ENCODE measurements around the gene SPATA46.

The SPATA46 gene

GRCh38 chr1:162373541-162374260, 3.0 kb downstream of the SPATA46 start:
- DNase-seq = no peak

- no peak for DNase-seq
Measured at GRCh38 chr1:162373072-162373427, 3.6 kb downstream of the SPATA46 start.

DNA sequence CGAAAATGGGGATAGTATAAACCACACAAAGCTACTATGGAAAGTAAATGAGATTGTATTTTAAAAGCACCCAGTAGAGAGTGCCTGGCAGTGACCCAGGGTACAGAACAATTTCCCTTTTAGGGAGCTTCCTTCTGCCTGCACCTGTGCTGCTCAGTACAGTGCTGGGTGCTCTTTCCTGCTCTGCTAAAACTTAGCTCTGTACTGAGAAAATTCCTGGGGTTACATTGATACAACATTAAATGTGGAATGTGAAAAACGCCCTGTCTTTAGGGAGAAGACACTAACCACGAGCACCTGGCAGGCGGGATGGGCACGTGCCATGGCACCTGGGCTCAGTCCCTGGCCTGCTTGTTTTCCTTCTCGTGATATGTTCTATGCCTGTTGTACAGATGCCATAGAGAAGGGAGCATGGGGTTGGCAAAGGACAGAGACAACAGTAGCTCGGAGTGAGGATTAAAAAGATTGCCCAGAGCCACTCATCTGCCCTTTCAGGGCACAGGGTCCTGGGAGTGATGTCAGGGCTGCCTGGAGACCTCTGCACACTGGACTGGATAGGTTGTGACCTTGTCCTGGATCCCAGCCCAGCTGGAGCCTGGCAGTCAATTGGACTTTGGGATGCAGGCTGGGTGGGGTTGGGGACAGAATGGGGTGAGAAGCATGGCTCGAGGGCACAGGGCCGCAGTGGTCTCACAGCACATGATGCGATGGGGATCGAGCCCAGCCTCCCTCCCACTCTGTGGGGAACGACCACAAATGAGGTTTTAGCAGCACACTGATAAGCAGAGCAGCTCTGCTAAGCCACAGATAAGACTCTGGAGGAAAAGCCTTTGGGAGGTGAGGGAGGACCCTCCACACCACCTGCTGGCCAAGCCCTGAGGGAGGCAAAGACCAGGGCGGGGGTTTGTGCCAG, 4.2 kb downstream of the SPATA46 start:
- DNase-seq = no peak

GRCh38 chr1:162371611-162372010, 5.0 kb downstream of the SPATA46 start:
- no peak for DNase-seq

DNA sequence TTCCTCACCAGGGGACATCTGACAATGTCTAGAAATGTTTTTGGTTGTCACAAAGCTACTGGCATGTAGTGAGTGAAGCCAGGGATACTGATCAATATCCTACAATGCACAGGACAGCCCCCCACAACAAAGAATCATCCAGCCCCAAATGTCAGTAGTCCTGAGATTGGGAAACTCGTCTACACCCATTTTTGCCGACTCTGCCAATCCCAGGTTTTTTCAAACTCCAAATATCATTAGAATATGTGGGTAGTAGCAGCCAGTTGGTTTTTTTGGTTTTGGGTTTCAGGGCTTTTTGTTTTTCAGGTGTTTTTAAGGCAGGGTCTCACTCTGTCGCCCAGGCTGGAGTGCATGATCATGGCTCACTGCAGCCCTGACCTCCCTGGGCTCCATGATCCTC, 5.9 kb downstream of the SPATA46 start:
- no peak for DNase-seq

GRCh38 chr1:162370161-162370560, 6.5 kb downstream of the SPATA46 start:
- no peak for DNase-seq

DNA sequence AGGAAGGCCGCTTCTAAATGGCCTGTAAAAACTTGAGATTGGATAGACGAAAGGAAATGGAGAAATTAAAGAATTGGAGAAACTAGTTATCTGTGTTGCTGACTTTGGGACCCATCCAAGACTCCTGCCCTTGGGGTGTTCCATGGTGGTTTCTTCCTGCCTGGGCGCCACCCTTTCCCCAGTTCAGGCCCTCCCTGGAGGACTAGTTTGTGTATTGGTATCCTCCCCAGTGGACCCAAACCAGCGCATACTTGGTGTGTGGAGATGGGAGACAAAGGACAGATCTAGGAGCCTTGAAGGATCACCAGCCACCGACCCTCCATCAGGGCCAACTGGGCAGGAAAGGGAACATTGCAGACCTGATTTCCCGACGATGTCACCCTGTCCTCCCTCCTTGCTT, 7.1 kb downstream of the SPATA46 start:
- DNase-seq = no peak

GRCh38 chr1:162368451-162368850, 8.2 kb downstream of the SPATA46 start:
- DNase-seq = no peak

GRCh38 chr1:162367772-162368171, 8.9 kb downstream of the SPATA46 start:
- no peak for DNase-seq

GRCh38 chr1:162367073-162367472, 9.6 kb downstream of the SPATA46 start:
- no peak for DNase-seq

DNA sequence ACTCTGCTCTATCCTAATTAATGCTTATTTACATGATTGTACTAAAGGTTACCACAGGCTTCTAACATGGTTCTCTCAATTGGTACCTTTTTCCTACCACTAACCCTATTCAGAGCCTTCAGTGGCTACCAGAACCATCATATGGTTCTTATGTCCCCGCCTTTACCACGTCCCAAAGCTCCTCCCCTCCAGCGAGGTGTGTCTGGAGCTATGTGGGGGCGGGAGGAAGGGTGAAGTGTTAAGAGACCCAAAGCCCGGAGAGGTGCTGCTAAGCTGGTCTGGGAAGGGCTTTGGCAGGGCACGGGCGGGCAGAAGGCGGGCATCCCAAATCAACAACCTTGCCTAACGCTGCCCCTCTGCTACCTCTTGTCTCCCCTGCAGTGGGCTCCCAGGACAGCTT, 10.0 kb downstream of the SPATA46 start:
- DNase-seq = no peak

GRCh38 chr1:162366149-162366548, 10.5 kb downstream of the SPATA46 start:
- DNase-seq = no peak

DNA sequence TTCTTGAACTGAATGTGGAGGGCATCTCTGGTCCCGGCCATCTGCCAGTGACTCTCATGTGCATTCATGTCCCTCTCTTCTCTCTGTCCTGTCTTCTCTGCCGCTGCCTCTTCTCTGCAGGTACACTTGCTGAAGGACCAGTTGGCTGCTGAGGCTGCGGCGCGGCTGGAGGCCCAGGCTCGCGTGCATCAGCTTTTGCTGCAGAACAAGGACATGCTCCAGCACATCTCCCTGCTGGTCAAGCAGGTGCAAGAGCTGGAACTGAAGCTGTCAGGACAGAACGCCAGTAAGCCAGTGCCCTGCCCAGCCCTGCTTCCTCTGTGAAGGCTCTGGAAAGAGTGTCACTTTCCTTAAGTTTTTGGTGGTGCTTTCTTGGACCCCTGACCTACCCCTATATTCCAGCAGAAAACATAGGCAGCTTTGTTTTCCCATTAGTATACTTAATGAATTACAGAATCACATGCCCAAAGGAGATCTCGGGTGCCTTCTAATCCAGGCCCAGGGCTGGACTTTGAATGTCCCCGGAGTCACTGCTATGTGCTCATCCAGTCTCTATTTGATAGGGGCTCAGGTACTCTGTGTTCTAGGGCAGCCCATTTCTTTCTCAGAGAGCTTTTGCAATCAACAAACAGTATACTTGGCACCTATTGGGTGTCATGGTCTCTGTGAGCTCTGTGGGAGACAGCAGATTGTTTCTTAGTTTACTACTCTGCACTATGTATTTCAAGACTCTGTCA, 11.2 kb downstream of the SPATA46 start:
- DNase-seq = no peak

GRCh38 chr1:162364498-162364897, 12.2 kb downstream of the SPATA46 start:
- no peak for DNase-seq

GRCh38 chr1:162363823-162364222, 12.8 kb downstream of the SPATA46 start:
- DNase-seq = no peak

DNA sequence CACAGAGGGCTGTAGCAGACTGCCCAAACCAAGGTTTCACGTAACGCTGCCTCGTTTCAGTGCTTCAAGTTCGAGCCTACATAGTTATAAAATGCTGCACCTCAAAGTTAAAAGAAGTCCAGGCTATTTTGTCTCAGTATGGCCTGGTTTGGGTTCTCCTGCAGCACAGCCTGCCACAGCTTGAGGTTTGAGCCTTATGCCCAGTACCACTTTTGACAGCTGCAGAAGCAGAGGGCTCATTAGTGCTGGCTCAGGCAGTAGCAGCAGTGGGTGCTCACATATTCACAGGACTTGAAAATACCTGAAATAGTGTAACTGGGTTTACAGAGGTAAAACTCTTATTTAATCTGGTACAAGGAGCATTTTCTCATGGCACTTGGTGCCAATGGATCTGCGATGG, 15.3 kb downstream of the SPATA46 start:
- DNase-seq = no peak

DNA sequence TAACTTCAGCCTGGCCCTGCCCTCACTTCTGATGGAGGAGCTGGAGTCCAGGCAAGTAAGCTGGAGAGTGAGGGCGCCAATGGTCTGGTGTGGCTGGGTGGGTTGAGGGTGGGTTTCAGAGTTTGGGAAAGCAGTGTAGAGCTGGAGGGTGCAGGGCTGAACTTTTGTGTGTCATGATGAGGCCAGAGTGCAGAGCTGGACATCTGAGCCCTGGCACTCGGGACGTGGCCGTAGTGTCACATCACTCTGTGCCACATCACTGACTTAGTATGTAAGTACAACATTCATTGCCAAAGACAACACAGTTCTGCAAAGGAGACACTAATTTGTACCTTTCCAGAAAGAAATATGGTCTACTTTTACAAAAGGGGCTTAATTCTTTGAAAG, 15.8 kb downstream of the SPATA46 start:
- no peak for DNase-seq

- no peak for DNase-seq
Measured at GRCh38 chr1:162360237-162360873, 16.3 kb downstream of the SPATA46 start.

- no peak for DNase-seq
Measured at GRCh38 chr1:162359523-162360236, 17.0 kb downstream of the SPATA46 start.

GRCh38 chr1:162358928-162359327, 17.7 kb downstream of the SPATA46 start:
- DNase-seq = no peak

- DNase-seq = peak; percentile 17
Measured at GRCh38 chr1:162357681-162358266, 18.9 kb downstream of the SPATA46 start.

GRCh38 chr1:162353702-162354101, 23.0 kb downstream of the SPATA46 start:
- no peak for DNase-seq

Measured in fibroblast of skin of abdomen (primary cell).